NCI-H526 (cell line): ENCODE results near the gene SORL1.
A peak's percentile ranks its signal among the peaks of the same experiment; 100 is the strongest.

Experiments used
- DNase-seq, 2 experiments: peaks; one replicate each; lab custom pipeline; 2025; lab: John Stamatoyannopoulos, UW

The SORL1 gene

GRCh38 chr11:121656328-121657090, 204.4 kb downstream of the SORL1 start:
- DNase-seq, result peak in 1 of 2 experiments; percentile 49

- no peak for DNase-seq
Observed at GRCh38 chr11:121657146-121657545, 205.0 kb downstream of the SORL1 start.

- DNase-seq, result no peak
Observed at GRCh38 chr11:121659811-121660210, 207.7 kb downstream of the SORL1 start.

GRCh38 chr11:121661880-121662486, 209.9 kb downstream of the SORL1 start:
- DNase-seq, result no peak

GRCh38 chr11:121664144-121664543, 212.0 kb downstream of the SORL1 start:
- DNase-seq, result no peak

GRCh38 chr11:121665206-121665838, 213.2 kb downstream of the SORL1 start:
- no peak for DNase-seq

- DNase-seq, result no peak
Observed at GRCh38 chr11:121667836-121668235, 215.7 kb downstream of the SORL1 start.

- DNase-seq, result no peak
Observed at GRCh38 chr11:121669422-121669821, 217.3 kb downstream of the SORL1 start.

GRCh38 chr11:121670266-121670665, 218.2 kb downstream of the SORL1 start:
- no peak for DNase-seq

- DNase-seq, result no peak
Observed at GRCh38 chr11:121670805-121671282, 218.7 kb downstream of the SORL1 start.

GRCh38 chr11:121671283-121672168, 219.4 kb downstream of the SORL1 start:
- DNase-seq, result peak; percentile 46 to 77

GRCh38 chr11:121672630-121673487, 220.7 kb downstream of the SORL1 start:
- DNase-seq, result no peak

GRCh38 chr11:121681550-121682268, 229.6 kb downstream of the SORL1 start:
- no peak for DNase-seq
